Germinal center (tissue), 1 donor: ENCODE results near the gene IGFBP2.
A peak's percentile ranks its signal among the peaks of the same experiment; 100 is the strongest.

Source experiments
- DNase-seq: peaks from one replicate; pipeline ENCODE4 v3.0.0; 2012; ENCODE audit warnings: mixed read lengths, low spot score

Gene IGFBP2

DNA sequence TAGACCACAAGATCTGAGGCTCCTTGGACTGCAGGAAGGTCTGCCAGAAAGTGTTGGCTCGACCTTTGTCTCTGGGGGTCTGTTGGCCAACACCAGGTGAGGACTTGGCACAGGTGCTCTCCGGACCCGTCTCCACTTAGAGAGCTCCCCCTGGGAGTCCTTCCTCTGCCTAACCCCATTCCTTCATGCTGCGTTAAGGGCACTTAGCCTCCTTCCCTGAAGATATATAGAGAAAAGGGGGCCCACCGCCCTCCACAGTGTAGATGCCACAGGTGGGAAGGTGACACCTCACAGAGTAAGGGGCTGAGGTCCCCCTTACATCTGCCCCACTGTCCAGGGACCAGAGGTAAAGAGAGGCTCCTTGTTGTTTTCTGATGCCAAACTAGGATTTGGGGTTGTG is 53.9 kb downstream of the IGFBP2 start:
- DNase-seq = no peak

DNA sequence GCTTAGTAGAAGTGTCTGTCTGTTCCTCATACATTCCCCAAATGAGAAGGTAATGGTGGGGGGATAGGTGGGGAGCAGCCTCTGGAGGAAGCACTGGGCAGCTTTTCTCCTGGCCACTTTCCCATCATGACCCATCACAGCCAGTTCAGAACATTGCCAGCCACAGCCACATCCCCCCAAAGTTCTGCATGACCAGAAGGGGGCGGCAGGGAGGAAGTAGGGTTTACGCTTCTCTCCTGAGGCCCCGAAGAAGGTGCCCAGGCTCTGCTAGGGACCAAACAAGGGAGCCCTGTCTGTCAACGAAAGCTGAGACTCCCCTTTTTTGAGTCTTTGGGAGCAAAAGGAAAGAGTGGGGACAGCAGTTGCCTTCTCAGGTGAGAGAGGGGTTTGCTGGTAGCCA is 54.4 kb downstream of the IGFBP2 start:
- DNase-seq = peak; percentile 27

DNA sequence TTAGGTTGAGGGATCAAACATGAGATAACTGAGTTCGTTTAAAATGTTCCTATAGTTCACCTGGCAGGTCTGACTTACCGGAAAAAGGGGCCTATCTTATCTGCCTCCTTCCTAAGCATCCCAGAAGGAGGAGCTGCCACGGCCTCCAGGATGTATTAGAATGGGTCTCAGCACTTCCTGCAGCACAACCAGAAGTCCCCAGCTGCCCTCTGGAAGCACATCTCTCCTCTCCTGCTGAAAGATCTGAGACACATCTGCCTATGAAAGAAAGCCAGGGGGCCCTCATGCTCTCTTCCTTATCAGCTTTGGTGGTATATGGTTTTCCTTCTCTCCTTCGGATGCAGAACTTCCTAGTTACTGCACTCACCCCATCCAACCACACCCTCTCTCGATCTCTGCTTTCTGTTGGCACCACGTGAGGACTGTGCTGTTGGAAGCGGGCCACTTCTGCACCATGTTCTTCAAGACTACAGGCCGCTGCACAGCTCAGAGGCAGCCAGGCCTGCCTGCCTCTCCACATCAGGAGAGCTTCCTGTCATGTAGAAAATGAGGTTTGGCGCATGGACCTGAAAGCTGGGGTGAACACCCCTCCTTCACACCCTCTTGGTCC is 55.6 kb downstream of the IGFBP2 start:
- DNase-seq = no peak

DNA sequence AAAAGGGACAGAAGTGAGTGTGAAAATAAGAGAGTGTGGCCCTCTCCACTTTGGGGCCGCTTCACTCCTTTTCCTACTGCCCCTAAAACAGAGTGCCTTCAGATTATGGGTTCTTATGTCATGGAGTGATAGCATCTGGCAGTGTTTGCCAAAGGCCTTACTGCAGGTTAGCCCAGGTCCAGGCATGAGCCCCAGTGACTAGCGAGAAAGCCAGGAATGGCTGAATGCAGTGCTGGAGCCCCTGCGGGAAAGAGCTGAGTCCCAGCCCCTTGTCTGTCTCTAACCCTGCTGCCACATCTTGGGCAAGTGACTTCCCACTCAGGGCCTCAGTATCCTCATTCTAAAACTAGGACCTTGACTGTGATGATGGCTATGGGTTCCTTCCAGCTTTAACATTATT is 56.2 kb downstream of the IGFBP2 start:
- DNase-seq = no peak

DNA sequence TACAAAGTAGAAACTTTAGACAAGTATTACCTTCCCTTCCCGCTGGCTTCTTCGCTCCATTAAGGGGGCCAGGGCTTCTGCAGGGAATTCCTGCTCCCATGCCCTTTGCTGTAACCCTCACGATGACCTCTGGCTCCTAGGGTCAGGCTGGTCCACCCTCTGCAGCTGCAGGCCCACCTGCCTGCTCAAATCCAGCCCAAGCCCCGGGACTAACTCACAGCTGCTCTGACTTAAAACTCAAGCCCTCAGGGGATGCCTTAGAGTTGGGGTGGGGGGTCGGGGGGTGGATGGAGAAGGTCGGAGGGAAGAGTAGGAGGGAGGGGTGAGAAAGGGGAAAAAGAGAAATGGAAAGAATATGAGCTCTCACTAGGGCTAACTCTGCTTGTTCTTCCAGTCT is 57.2 kb downstream of the IGFBP2 start:
- no peak for DNase-seq

DNA sequence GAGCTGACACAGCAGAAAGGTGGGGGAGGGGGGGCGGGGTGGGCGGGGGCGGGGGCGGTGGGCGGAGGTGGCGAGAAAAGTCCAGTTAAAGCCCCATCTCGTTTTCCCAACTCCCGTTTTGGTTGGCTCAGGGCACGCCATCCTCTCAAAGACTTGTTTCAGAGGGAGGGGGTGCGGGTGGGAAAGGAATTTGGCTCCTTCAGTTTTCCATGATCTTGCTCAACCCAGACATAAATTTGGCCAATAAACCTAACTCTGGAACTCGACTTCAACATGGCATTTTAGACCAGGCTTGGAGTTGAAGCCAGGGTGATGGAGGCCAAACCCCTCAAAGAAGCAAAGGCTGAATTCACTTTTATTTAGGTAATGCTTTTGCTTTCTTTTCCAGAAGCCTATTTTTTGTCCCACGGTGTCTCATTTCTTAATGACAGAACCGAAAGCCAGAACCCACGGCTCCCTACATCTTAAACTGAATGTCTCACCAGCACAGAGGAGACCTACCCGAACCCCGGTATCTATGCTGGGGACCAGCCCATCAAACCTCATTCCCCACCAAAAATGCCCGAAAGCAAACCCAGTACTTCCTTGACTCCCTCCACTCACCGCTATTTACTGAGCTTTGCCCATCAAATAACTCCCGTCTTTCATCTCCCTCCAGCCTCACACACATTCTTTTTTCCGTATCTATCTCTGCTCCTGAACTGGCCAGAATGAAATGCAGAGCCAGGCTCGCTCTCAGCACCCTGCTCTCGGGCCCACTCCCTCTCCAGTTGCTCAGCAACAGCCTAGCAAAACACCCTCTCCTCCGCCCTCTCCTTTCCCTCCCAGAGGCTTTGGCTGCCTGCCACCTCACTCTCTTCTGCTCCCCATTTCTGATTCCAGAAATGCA is 57.9 kb downstream of the IGFBP2 start:
- no peak for DNase-seq

DNA sequence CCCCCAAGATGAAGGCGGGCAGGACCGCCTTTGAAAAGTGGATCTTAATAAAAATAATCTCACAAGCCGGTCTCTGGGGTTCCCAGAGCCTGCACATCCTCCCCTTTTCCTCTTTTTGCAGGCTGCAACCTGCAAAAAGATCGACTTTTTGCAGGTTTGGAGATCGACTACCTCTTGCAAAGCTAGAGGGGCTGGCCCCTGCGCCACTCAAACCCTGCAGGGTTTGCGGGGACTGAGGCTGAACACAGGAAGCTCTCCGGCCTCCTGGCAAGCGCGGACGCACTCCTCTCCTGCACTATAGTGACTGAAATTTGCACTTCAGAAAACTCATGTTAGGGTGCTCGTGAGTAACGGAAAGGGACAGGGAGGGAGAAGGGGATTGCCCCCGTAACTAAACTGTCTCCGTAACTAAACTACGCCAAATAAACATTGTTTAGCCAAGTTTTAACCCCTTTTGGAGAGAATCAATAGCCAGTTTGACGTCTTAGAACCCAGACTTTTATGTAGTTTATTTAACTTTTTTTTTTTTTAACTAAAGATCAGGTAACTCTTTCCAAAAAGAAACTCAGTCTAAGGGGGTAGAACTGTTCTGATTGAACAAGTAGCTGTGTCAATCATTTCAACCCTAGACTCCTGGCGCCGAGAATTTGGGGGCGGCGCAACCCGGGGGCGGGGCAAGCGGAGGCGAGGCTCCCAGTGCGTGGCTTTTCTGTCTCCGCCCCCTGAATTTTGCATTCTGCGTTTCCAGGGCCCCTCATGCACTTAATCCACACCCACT is 59.6 kb downstream of the IGFBP2 start:
- DNase-seq = peak; percentile 50

DNA sequence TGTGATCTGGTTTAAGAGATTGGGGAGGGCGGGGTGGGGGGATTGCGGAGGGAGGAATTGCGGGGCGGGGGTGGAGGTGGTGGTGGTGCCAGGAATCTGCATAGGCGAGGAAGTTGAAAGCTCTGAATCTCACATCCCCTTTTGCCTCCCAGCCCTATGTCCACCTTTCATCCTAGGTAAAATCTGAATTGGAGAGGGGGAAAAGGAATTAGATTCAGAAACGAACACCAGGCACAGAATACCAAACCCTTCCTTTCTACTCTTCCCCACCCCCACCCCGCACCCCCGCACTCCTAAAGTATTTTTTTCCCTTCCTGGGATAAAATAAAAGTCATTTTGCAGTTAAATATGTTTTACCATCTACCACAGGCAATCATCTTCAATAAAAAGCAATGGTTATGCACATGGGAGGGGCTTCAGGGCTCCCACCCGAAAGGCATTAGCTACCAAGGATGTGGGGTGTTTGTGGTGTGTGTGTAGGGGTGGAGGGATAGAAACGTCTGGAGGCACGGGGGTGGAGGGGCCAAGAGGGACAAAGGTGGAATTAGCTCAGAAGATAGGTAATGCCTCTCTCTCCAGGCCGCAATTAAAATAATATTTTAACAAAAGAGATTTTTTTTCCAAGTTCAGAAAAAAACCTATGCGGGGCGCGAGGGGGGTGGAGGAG is 60.3 kb downstream of the IGFBP2 start:
- DNase-seq = no peak

DNA sequence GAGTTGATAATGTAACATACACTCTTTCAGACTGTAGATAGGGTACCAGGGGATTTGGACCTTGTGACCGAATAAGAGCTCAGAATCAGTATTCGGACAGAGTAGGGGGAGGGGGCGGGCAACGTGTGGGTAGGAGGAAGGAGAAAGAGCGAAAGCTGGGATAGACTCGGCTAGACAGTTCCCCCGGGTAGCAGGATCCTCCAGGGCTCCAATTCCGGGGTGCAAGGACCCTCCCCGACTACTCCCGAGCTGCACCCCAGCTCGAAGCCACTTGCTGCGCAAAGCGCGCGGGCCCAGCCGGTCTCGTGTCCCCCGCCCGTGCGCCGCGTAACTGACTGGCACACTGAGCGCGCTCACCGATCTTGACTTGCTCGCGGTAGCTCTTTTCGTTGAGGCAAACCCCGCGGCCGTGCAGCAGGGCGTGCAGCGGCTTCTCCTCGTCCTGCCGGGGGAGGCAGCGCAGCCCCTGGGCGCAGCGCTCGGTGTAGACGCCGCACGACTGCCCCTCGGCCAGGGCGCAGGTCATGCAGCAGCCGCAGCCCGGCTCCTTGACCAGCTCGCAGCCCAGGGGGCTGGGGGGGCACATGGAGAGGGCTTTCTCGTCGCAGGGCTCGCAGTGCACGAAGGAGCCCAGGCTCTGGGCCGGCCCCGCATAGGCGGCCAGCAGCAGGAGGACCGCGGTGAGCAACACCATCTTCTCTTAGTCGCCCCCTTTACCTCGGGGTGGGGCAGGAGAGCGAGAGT is 61.0 kb downstream of the IGFBP2 start:
- DNase-seq = no peak

DNA sequence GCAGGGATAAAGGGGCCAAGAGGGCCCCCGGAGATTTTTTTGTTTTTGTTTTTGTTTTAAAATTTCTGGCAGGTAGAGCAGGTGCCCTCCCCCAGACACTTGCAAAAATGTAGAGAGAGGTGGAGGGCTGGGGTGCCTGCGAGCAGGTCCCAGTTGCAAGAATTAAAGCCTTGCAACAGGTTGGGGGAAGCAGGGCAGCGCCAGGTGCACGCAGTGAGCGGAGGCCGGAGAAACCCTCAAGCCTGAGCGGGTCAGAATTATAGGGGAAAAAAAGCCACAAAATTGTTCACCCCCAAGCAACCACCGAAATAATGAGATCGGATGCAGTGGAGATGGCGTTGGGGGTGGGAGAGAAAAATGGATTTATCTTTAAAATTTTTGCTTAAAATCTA is 61.6 kb downstream of the IGFBP2 start:
- DNase-seq = no peak

DNA sequence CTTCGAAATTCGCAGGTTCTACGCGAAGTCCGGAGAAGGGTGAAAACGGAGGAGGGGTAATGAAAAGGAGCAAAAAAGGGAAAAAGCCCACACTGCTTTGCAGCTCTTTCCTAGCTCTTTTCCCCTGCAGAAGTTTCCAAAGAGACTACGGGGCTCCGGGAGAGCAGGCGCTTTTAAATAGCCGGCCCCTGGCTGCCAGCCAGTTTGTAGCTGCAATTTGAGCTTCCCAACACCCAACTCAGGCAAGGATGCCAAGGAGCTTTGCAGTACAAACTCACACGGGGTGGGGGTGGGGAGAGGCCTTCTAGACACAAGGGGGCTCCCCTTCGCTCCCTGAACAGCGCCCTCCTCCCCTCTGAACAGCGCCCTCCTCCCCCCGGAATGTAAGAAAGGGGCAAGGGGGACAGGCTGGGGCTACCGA is 62.2 kb downstream of the IGFBP2 start, which contains the start of gene IGFBP5:
TSS of gene IGFBP5 (minus strand) at position 149 of the 421 bp plus-strand sequence. CDS start 774 bp downstream, outside the sequence.
- no peak for DNase-seq

DNA sequence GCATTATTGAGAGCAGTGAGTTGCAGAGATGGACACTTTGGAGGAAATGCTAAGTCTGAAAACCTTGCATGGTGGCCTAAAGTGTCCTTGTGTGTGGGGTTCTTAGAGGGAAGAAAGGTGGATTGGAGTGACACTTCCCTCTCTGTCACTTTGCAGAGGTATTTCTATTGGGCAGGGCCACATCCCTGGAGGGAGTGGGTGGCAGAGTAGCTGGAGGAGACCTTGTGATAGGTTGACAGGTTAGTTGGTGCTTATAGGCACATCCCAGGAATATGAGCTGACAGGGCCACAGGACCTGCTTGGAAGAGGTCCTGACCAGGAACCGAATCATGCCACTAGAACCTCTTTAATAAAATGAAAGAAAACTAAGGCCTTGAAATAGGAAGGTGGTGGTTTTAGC is 63.1 kb downstream of the IGFBP2 start:
- no peak for DNase-seq

DNA sequence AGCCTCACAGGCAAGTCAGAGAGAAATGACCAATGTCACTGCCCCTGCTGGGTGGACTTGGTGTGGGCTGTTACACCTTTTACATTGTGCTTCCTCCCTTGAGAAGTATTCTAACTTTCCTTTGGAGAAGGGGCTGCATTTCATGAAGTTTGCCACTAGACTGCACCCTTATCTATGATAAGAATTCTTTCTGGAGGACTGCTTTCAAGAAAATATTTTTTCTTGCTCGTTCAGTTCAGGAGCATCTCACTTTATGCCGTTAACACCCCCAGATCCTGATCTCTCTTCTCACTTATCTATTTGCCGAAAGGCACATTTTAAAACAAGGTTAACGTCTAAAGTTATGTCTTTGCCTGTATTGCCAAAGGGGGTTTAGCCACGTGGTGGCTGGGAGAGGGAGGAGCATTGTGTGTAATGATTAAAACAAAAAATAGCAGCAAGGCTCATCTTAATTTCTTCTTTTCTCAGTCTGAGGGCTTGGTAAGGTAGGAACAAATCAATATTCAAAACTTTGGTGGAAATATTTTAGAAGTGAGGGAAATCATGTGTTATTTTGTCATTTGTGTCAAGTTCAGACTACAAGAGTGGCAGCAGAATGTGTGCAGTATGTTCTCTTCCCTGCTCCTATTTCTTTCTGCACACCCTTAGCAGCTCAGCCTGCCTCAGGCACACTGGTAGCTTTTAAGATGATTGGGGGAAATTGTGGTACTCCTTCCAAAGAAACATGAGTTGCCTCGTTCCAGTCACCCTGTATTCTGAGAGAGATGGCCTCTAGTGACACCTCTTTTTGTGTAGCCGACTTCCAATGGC is 63.7 kb downstream of the IGFBP2 start:
- DNase-seq = no peak

DNA sequence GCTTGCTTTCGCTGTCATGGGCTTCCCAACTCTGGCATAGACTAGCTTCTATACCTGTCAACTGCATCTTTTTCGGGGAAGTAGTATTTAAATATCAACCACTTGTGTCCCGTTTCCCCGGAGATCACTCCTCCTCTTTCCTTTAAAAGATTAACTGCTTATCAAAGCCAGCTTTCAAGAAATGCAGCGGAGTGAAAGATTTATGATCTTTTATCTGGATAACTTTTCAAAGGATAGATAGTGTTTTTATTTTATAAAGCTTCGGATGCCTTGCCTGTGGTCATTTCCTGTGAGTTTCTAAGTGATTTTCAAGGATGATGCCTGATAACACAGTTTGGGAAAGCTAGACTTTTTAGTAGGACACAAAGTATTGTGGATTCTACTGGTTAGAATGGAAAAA is 65.1 kb downstream of the IGFBP2 start:
- DNase-seq = no peak

DNA sequence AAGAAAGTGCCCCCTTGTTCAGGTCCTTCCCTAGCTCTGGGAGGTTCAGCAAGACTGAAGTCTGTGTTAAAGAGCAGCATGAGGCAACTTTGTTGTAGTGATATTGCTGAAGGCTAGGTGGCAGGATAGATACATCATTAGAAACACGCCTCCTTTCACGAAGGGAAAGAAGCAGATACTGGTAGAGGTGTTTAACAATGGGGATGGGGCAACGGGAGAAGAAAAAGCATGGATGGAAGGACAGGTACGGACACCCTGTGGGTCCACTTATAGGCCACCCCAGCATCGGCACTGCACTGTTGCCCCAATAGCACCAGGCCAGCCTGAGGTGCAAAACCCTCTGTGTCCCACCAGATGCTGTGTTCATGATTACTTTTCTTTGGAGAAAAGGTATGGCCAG is 65.7 kb downstream of the IGFBP2 start:
- DNase-seq = no peak

DNA sequence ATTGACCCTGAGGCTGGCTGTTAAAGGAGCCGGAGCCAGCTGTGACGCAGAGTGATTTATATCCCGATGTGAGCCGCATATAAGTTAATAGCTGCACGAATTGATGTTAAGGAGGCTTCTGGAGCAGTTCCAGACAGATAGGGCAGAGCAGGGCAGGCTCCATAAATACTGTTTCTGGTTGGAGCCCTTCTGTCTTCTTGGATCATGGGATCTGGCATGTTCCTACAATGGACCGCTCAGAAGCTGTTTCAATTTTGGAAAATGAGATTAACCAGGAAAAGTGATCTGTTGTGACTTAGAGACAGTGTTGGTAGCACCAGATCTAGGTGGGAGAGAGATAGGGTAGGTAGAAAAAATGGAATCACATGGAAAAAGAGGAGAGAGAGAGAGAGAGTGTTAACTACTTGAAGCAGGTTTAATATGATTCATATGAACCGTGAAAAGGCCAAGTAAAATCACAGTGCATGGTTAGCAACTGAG is 66.9 kb downstream of the IGFBP2 start:
- no peak for DNase-seq

DNA sequence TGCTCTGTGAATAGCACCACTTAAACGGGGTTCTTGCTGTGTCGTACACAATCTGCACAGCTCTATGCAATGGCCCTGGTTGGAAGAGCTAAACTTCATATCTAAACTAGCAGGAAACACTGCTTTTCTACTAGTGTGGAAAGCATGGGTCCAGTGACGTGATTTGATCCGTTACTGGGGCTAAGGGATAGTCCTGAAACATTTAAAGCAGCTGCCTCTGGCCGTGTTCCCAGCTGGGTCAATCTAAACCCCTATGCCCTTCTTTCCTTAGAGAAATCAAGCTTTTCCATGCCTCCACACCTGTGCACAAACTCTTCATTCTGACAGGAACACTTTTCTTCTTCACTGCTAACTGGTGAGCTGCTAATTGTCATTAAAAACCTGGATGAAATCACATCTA is 67.6 kb downstream of the IGFBP2 start:
- DNase-seq = no peak

DNA sequence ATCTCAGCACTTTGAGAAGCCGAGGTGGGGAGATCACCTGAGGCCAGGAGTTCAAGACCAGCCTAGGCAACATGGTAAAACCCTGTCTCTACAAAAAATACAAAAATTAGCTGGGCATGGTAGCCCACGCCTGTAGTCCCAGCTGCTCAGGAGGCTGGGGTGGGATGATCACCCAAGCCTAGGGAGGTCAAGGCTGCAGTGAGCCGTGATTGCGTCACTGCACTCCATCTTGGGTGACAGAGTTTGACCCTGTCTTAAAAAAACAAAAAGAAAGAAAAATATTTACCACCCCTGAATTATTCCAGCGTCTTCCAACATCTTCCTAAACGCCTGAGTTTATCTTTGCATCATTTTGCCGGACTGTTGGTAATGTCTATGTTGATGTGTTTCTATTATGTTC is 68.3 kb downstream of the IGFBP2 start:
- DNase-seq = no peak

DNA sequence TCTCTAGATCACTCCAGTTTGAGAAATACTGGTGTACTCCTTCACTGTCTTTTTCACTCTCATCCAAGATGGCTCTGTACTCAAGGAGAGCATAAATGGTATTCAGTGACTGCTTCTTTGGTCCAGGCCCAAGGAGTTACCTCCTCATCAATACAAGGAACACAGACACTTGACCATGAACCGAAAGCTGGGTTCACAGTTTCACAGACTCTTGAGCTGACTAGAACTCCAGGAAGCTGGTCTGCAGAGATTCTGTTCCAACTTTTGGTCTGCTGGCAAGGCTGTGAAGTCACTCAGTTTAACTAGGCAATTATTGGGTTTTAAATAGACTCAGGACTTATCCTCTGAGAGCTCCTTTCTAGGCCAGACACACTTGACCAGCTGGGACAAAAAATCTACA is 69.5 kb downstream of the IGFBP2 start:
- no peak for DNase-seq

DNA sequence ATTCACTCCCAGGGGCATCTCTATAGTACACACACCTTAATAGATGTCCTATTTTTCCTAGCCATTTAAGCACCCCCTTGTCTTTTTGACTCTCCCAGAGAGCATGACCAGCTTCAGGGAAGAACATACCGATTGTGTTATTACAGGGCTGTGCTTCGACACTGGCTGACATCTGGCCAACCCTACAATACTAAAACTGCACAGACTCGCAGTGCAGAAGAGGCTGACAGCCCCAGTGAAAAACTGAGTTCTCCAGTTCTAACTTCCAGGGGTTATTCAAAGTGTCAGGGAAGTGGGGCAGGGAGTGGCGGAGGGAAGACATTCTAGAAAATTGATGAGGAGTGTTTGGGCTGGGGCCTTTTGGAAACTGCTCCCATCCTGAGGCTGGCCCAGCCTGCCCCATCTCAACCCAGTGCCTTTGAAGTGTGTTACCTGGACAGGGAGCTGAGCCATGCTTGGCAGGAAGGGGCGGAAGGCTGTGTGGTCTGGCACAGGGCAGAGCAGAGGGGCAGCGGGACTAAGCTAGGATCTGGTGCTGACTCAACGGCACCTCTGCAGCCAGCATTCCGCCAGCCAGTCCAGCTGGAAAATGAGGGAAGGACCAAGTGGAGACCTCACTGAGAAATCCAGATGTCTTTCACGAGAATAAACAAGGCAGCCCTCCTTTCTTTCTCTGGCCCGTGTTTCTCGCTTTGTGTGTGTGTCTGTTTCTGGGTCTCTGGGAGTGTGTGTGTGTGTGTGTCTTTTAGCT is 77.5 kb downstream of the IGFBP2 start:
- DNase-seq = no peak
